ENCODE data around the gene ZNF423. TPM values are rescaled to one million over a fixed set of nuclear protein-coding genes. Genes with fewer than 3 reads are reported as not detected.

Gene ZNF423
- total RNA-seq, 4 donors from 2014 or later: 0.67 to 3.7 (median 2.2) TPM

- WGBS, 2 donors: 76 to 78% methylated on average over 3 of the region's 3 CpGs
- TF ChIP-seq CTCF (IDR thresholded peaks at IDR 0.05) (no peak), POLR2A (IDR thresholded peaks at IDR 0.05) (no peak)
- intact Hi-C loops (cut with DNase I; ENCODE audit: low total_unique reads): no loop called here
- H3K4me3 ChIP-seq (ENCODE audit: low read depth, poor library complexity, severe bottlenecking): no peak overlapping the region
- no peak for DNase-seq (ENCODE audit: low spot score in 2 of 2)
These were observed 108.3 kb downstream of the ZNF423 start for GRCh38 chr16:49747654-49748053.

- DNase-seq (ENCODE audit: low spot score in 2 of 2): no peak
- WGBS, 2 donors: 80 to 90% methylated on average over 13 of the region's 13 CpGs
- no peak overlapping the region for H3K4me3 ChIP-seq (ENCODE audit: low read depth, poor library complexity, severe bottlenecking)
- intact Hi-C loops (cut with DNase I; ENCODE audit: low total_unique reads): no loop called here
- TF ChIP-seq CTCF (IDR thresholded peaks at IDR 0.05): no peak
- no peak for TF ChIP-seq POLR2A (IDR thresholded peaks at IDR 0.05)
These were observed 109.4 kb downstream of the ZNF423 start for GRCh38 chr16:49746545-49746944.

GRCh38 chr16:49745311-49745747, 110.6 kb downstream of the ZNF423 start:
- TF ChIP-seq CTCF (IDR thresholded peaks at IDR 0.05) (no peak), POLR2A (IDR thresholded peaks at IDR 0.05) (no peak)
- H3K4me3 ChIP-seq (ENCODE audit: low read depth, poor library complexity, severe bottlenecking): no peak overlapping the region
- intact Hi-C loops (cut with DNase I; ENCODE audit: low total_unique reads): no loop called here
- WGBS, 2 donors: 80 to 87% methylated on average over 11 of the region's 11 CpGs
- DNase-seq (ENCODE audit: low spot score in 2 of 2): no peak

GRCh38 chr16:49744244-49745220, 111.4 kb downstream of the ZNF423 start:
- intact Hi-C loops (cut with DNase I; ENCODE audit: low total_unique reads): no loop called here
- TF ChIP-seq CTCF (IDR thresholded peaks at IDR 0.05) (no peak), POLR2A (IDR thresholded peaks at IDR 0.05) (no peak)
- no peak for DNase-seq (ENCODE audit: low spot score in 2 of 2)
- 84 to 86% methylated on average over 17 to 18 of the region's 19 CpGs for WGBS, 2 donors
- no peak overlapping the region for H3K4me3 ChIP-seq (ENCODE audit: low read depth, poor library complexity, severe bottlenecking)

GRCh38 chr16:49743658-49744057, 112.3 kb downstream of the ZNF423 start:
- WGBS, 2 donors: 86 to 89% methylated on average over 10 of the region's 10 CpGs
- intact Hi-C loops (cut with DNase I; ENCODE audit: low total_unique reads): no loop called here
- DNase-seq (ENCODE audit: low spot score in 2 of 2): no peak
- TF ChIP-seq CTCF (IDR thresholded peaks at IDR 0.05) (no peak), POLR2A (IDR thresholded peaks at IDR 0.05) (no peak)
- no peak overlapping the region for H3K4me3 ChIP-seq (ENCODE audit: low read depth, poor library complexity, severe bottlenecking)

All from lower leg skin (tissue), 4 donors.